Measurements from ENCODE around the gene P2RY12.

DNA sequence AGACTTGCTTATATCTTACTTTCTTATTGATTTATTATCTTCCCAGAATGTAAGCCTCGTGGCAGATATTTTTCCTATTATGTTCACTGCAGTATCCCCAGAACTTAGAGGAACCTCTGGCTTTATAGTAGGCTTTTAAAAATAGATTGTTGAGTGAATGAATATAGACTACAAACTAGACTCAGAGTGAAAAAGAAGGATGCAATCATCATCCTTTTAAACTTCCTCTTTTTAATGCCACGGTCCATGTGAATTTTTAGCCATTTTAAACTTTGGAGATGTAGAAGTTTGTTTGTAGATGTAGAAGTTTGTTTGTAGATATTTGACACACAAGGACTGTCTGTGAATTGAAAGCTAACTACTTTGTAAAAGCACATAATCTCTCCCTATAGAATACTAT lies 7.2 kb upstream of the P2RY12 start:
- TF ChIP-seq CTCF (IDR thresholded peaks at IDR 0.05; ENCODE audit: control extremely low read depth in 1 of 3, insufficient read depth in 1 of 3, low read depth in 1 of 3, low read length in 3 of 3) (no peak), ATF2 (IDR thresholded peaks at IDR 0.05; ENCODE audit: low read length) (no peak), POLR2AphosphoS5 (IDR thresholded peaks at IDR 0.05; ENCODE audit: low read depth, low read length) (no peak), USF2 (IDR thresholded peaks at IDR 0.05; ENCODE audit: low read length) (no peak), CBX5 (IDR thresholded peaks at IDR 0.05; ENCODE audit: low read depth, low read length) (no peak), CHD2 (IDR thresholded peaks at IDR 0.05; ENCODE audit: low read length) (no peak)

Measured in H1 (cell line).